ENCODE results near the gene WDR72.
"Not testable (repeated sequence)": the region's sequence is repeated elsewhere in the genome, so short reads cannot be mapped to it uniquely, and the experiment has no call there.

The WDR72 gene

DNA sequence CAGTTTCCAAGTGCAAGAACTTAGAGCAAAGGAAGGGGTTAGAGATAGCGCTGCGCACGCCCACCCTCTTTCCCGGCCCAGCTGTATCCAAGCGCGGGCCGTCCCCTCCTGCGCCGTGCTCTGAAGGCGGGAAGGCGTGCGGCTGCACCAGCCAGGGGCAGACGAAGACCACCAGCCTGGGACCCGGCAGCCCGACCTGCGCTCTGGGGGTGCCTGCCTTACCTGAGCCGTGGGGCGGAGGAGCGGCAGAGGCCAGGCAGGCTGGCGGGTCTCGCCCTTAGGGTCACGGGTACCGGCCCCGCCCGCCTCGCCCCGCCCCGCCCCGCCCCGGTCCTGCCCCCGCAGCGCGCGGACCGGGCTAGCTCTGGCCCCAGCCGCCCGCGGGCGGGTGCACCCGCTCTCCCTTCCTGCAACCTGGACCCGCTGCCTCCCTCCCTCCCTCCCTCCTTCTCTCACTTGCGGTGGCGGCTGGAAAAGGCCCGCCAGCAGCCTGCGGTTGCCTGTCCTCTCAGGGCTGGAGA is at the start of gene WDR72:
Gene WDR72 (minus strand): TSS at position 253 of the 521 bp plus-strand sequence. CDS start 26,514 bp downstream, outside the sequence.
- DNase-seq, result no peak

DNA sequence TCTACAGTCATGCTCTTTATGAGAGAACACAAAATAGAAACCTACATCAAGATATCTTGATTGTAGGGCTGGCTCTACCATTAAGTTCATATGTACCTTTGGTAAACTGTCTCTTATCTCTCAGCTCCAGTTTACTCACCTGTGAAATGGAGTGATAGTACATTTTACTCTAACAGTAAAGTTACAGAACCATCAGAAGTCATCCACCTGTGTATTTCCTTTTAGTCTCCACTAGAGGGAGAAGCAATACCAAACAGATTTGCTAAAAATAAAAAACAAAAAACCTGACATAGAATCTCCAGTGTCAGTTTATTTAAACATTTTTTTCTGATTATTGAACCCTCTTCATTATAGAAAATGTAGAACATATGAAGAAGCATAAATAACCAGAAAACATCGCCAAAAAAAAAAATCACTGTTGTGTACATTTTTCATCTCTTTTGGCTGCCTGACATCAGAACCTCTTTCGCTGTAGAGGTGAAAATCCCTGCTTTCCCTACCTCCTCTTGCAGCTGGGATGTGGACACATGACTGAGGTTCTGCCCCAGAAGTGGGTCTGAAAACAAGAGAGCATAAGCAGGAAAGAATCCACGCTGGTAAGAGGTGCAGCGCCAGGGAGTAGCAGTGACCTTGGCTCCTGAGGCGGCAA is 48.7 kb upstream of the WDR72 start:
- DNase-seq, result no peak

DNA sequence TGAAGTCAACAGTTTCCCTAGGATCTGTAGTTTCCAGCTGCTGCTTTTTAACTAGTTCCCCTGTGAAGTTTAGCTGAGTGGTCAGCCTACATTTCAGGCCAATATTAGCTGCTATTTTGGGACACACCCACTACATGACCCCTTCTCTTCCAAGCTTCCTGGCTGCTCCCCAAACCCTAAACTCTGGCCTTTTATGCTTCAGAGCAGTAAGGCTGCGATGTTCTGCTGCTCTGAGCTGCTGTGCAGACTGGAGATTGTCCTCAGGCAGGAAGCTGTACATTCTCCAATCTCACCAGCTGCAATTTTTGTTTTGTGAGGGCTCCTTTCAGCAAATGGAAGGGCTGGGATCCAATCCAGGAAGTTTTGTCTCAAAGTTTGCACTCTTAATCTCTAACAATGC is 48.0 kb upstream of the WDR72 start:
- DNase-seq, result no peak

DNA sequence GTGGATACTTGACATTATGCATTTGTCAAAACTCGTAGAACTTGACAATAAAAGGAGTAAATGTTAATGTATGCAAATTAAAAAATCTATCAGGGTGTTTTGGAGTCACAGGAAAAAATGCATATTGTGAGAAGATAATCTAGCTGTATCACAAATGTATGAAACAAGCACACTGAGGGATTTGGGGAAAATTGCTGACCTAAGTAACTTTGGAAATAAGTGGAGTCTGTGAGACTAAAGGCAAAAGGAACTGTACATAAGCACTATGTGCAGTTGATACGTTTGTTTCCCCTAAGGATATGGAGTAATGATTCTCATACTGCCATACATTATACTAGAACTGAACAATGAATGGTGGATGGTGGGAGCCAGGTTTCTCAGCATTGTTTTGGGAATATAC is 43.2 kb upstream of the WDR72 start:
- no peak for DNase-seq

DNA sequence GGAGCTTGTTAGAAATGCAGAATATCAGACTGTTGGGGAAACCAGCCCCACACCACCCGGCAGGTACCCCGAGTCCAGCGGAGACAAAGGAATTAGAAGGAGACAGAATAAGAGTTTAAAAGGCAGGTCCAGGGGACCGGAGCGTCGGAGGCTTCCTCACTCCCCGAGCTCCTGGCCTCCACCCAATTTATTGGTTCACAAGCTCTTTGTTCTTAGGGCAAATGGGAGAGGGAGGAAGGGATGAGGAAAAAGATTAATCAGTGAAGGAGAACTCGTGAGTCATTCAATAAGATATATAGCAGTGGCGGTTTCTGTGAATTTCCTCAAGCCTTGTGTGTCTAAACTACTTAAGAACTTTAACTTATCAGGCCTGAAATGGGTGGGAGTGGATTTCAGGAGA is 32.1 kb upstream of the WDR72 start:
- DNase-seq, result no peak

DNA sequence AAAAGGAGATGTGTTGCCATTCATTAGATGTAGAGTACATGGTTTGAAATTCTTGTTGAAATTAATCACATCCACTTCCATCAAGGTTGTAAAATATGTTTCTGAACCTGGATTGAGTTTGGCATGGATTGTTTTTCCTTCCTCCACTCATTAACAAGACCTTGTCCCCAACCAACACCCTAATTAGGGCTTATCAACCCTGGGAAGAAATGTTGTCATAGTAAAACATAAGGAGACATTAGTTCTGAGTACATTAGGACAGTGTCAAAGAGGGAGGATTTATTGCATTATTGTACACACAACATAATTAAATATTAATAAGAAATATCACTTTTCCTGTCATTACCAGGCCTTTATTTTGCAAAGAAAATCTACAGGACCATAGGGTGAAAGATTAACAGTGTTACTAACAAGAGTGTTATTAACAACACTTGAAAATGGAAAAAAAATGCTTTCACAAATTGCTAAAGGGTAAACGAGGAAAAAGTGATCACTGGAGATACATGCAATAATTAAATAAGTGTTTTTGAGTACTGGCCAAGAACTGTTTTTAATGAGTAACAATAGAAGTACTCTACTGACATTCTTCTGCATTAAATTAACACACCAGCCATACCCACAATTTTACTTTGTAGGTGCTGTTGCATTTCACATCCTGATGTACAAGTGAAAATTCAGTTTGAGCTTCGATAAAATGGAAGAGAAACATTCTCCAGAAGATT is 30.4 kb upstream of the WDR72 start:
- no peak for DNase-seq

DNA sequence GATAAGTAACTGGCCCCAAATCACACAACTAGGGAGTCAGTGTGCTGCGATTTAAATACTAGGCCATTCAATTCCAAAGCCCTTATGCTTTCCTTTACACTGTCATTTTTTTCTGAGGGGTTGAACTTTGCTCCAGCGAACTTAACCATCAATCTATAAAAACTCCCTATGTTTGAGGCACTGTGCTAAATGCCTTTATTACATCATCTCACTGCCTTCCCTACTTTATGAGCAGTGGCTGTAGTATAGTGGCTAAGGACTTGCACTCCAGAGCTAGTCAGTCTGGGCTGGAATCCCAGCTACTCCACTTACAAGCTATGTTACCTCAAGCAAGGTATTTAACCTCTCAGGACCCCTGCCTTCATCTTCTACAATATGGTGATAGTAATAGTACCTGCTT is 26.9 kb upstream of the WDR72 start:
- no peak for DNase-seq

DNA sequence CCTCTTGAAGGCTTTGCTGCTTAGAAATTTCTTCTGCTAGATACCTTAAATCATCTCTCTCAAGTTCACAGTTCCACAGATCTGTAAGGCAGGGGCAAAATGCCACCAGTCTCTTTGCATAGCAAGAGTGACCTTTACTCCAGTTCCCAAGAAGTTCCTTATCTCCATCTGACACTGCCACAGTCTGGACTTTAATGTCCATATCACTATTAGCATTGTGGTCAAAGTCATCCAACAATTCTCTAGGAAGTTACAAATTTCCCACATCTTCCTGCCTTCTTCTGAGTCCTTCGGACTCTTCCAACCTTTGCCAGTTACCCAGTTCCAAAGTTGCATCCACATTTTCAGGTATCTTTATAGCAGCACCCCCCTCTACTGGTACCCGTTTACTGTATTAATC is 25.8 kb upstream of the WDR72 start:
- not testable (repeated sequence) for DNase-seq

DNA sequence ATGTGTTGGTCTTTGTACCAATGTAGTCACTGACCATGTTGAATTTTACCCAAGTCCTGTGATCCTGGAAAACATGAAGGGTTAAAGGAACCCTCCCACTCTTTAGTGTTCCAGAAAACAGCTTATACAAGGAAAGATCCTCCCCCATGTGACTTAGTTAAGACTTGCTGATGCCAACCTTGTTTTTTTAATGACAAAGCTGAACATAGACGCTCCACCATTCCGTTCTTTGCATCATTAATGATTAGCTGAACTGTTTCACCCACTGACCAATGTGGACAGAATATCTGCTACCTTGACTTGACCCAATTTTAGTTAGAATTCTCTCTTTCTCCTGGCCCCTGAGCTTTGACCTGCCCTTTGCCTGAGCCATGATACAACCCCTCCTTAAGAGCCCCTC is 3.5 kb upstream of the WDR72 start:
- DNase-seq, result no peak

DNA sequence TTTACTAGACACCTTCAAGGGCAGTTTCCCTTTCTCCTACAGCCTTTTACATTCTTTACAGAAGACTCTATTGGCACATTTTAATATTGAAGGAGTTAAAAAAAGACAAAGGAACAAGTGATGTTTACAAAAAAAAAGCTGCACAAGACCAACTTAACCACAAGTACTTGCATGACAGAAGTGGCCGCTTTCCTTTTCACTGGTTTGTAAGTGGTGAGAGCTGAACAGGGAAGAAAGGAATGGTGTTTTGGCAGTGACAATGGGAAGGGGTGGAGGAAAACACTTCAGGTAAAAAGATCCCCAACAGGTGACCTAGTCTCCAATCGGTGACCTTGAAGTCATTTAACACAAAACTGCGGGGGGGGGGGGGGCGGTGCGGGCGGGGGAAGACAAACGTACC is 1.1 kb downstream of the WDR72 start:
- no peak for DNase-seq

DNA sequence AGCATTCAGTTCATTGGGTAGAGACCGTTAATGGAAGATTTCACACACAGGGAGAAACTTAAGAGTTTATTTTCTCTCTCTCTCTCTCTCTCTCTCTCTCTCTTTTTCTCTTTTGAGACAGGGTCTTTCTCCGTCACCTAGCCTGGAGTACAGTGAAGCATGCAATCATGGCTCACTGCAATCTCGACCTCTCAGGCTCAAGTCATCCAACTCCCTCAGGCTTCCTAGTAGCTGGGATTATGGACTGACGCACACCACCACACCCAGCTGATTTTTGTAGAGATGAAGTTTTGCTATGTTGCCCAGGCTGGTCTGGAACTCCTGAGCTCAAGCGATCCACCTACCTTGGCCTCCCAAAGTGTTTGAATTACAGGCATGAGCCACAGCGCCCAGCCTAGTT is 1.6 kb downstream of the WDR72 start:
- DNase-seq, result no peak

DNA sequence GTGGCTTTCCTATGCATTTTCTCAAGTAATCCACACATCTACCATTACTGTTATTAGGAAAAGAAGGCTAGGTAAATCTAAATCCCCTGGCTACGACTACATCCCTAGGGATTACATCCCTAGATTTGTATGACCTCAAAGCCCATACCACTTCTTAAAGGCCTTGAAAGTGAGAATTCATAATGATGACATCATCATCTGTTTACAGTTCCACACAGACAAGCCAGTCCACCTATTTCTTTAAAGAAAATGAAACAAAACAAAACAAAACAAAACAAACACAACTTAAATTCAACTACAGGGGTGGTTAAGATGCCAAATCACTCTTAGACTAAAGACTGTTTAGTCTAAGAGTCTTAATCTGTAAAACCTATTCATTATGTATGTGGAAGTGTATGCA is 5.7 kb downstream of the WDR72 start:
- DNase-seq, result no peak

DNA sequence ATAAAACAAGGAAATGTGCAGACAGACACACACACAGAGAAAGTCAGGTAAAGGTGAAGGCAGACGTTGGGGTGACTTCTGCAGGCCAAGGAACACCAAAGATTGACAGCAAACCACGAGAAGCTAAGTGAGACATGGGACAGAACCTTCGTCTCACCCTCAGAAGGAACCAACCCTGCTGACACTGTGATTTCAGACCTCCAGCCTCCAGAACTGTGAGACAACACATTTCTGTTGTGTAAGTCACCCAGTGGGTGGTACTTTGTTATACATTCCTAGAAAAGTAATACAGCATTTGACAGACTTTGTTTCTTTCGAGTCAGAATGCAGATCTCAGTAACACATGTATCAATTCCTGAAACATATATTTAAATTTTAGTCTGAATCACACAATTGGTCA is 7.1 kb downstream of the WDR72 start:
- DNase-seq, result no peak

DNA sequence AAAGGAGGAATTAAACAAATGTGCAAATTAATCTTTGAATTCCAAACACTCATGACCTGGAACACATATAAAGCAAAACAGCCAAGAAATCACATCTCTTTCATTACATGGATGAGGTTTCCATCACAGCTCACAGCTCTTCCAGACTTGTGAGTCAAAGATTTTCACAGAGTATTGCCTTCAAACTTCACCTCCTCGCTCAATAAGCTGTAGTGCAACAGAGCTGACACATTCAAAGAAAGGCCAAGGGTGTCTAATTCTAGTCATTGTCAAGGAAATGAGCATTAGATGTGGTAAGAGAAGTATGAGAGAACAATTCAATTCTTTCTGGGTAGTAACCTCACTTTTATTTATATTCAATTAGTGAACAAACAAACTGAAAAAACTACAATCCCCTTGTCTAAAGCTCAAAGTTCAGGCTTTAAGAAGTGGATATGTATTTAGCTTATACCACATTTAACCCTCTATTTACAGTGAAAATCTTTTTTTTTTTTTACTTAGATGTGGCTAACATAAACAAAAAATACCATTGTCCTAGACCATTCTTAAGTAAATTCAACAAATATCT is 11.9 kb downstream of the WDR72 start:
- no peak for DNase-seq

DNA sequence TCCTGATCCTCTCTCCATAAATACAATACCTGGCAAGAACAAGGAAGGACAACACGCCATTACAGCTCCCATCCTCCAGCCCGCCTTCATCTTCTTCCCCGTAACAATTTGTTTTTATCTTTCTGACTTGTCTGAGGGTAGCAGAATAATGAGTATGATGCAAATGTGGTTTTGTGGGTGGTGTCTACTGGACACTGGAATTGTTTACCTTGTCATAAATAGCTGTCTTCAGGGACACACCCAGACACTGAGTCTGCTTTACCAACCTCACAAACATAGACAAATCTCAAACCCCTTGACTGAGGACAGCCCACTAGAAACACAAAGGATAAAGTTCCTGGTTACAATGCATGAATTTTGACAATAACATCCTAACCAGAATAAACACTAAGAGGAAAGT is 13.4 kb downstream of the WDR72 start:
- DNase-seq, result no peak

DNA sequence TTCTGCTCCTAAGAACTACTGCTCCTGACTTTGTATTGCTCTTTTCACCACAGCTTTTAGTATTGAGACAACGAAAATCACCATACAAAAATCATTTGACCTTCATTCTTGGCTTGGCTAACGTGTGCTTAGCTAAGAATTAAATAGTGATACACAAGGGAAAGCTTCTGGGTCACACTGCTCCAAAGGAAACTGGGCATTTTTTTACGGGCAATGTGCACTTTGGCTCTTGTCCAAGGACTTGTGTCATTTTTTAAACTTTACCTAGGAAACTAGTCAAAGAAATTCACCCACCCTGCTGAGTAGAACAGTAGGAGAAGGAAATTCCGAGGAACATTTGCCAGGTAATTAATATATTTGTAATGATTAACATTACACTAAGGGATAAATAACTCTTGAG is 19.8 kb downstream of the WDR72 start:
- DNase-seq, result no peak

DNA sequence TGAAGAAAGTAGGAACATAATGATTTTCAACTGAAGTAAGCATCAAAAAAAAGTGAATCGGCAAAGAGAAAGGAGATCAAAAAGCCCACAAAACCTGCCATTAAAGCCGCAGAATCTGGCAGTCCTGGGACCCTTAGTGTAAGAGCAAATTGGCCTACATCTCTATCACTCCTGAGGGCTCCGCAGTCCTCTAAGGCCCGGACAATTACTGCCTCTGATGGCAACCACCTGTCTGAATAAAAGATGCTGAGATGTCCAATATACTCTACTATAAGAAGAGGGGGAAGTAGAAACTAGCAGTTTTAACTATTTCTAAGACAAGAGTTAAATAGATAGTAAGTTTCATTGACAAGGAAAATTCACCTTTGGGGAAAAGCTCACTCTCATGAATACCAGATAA is 20.3 kb downstream of the WDR72 start:
- no peak for DNase-seq

DNA sequence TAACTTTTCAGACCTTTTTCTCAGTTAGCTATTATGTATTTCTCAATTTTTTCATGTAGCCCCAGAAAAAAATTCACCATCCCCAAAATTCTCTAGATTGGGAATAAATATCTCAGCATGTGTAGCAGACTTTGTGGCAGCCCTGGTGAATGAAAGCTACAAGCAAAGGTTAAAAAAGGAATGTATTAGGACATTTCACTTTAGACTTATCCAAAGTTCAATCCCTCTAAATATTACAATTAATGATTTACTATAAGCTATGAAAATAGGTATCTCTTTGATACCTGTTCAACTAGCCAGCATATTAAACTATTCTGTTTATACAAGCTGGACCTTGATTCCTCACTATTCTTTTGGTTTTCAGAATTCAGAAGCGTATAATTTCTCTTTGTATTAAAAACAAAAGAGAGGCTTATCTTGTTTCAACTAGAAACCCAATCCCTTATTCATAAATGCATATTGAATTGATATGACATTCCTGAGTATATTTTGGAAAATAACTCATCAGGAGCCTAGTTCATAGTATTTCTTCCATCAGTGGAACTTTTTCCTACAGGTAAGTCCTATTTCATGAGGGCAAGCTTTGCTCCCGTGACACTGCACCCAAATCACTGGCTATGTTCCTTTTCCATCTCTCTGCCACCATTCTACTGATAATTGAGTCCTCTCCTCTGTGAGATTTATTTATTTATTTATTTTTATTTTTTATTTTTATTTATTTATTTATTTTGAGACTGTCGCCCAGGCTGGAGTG is 38.0 kb downstream of the WDR72 start:
- DNase-seq, result no peak

DNA sequence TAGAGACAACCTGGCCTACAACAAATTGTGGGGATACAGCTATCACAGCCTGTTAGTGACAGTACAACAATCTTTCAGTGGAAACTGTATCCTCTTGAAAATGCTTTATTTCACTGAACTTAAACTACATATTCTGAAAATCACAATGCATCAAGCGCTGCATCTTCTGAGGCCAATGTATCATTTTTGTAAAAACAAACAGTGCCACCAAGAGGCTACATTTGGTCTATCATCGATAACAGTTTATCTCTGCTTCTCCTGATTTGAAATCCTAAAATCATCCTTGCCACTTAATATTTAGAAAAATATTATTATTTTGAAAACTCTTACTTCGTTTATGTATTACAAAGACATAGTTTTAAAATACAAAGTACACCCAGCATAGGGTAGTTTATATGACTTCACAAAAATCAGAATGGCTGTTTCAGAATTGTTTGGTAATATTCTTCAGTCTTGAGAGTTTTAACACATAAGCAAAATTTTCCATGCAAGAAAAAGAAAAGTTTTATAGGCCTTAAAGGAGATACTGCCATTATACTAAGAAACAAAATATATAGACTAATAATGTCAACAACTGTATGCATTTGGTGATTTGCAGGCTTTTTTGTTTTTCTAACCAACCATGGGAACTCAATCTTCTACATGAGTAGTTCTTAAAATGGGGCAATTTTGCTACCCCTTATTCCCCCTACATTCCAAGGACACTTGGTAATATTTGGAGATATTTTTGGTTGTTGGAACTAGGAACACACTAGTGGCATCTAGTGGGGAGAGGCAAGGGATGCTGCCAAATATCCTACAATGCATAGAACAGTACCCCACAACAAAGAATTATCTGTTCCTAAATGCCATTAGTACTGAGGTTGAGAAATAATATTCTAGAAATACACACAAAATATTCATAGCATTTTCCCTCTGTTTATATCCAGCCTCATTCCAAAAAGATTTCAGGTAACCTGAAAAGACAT is 42.3 kb downstream of the WDR72 start:
- no peak for DNase-seq

DNA sequence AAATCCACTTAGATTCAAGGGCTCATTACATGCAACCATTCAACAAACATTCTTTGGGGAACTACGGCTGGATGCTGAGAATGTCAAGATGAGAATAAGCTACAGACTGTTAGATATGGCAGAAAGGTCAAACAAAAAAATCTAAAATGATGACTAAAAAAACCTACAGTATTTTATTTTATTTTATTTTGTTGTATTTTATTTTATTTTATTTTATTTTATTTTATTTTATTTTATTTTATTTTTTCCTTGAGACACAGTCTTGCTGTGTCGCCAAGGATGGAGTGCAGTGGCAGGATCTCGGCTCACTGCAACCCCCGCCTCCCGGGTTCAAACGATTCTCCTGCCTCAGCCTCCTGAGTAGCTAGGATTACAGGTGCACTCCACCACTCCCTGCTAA is 46.2 kb downstream of the WDR72 start:
- no peak for DNase-seq

DNA sequence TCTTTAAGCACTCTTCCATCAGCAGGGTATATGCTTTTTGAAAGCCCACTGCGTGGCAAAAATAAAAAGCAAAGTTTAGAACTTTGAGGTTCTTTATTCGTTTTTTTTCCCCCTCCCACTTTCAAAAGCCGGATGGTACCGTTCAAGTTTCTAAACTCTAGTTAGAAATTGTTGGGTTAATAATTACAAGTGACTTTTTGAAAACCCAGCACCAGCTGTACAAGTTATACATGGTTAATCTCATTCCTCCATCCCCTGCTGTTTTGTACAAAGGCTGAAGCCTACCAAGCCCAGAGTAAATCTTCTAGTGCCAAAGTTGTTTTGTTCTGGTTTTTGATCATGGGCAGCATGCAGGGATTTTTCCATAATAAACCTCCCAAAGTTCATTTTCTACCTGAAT is 48.6 kb downstream of the WDR72 start:
- DNase-seq, result no peak

DNA sequence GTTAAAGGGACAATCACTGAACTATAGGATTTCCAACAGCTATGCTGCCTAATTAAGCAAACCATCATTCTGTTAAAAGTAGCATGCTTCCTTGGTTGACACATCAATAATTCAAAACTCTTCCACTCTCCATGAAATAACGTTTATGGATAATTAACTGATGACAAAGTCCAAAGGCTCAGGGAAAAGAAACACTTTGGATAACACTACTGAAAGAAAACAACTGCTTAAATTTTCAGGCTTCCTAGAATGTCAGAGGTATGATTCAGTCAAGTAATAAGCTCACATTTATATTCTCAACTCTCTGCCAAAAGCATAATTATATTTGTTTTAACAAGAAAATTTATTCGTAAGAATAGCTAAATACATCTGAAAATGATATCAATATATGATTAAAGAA is 49.6 kb downstream of the WDR72 start:
- no peak for DNase-seq

Data from GOT3 (cell line).